T follicular helper cell (primary cell): ENCODE measurements around the gene TENM4.

Experiments used
- DNase-seq: peaks from one replicate; pipeline ENCODE4 v3.0.0-alpha.2; 2020; ENCODE audit warnings: low read depth

The TENM4 gene

DNA sequence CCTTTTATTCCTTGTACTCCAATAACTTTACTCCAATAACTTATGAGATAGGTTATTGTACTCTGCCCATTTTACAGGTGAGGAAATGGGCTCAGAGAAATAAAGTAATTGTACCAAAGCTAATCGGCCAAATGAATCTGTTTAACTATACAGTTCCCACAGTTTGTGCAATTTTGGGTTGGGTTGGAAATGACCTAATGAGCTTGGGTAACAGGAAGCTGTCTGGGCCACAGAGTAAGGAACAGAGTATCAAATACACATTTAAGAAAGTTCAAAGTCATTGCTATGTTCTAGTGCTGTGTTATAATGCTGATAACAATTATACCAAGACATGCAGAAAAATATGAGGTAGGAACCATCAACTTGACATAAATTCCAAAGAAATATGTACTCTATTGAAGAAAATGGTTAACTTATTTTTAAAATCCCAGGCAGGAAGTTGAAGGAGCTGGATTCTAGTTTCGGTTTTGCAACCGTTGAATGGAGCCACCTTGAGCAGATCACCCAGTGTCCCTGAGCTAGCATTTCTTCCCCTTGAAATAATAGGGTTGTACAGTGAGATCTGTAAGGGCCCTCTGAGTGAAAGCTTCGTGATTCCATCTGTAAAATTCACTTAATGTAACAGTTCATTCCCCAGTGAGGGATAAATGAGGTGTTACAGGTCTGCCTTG lies 505.3 kb downstream of the TENM4 start:
- DNase-seq: no peak

GRCh38 chr11:78933350-78933749 lies 507.5 kb downstream of the TENM4 start:
- no peak for DNase-seq

- no peak for DNase-seq
Measured at GRCh38 chr11:78932757-78933156, 508.1 kb downstream of the TENM4 start.

DNA sequence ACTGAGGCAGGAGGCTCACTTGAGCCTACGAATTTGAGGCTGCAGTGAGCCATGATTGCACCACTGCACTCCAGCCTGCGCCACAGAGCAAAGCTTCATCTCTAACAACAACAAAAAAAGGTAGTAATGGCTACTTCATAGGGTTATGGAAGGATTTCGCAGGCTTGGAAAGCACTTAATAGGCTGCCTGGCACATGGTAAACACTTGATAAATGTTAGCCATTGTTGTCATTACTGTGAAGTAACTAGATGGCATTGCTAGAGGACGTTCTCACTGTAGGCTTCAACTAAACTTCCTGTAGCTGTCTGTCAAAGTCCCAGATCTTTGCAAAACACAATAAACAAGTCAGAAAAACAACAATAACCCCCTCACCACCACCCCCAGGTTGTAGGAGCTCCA lies 508.9 kb downstream of the TENM4 start:
- DNase-seq: no peak

DNA sequence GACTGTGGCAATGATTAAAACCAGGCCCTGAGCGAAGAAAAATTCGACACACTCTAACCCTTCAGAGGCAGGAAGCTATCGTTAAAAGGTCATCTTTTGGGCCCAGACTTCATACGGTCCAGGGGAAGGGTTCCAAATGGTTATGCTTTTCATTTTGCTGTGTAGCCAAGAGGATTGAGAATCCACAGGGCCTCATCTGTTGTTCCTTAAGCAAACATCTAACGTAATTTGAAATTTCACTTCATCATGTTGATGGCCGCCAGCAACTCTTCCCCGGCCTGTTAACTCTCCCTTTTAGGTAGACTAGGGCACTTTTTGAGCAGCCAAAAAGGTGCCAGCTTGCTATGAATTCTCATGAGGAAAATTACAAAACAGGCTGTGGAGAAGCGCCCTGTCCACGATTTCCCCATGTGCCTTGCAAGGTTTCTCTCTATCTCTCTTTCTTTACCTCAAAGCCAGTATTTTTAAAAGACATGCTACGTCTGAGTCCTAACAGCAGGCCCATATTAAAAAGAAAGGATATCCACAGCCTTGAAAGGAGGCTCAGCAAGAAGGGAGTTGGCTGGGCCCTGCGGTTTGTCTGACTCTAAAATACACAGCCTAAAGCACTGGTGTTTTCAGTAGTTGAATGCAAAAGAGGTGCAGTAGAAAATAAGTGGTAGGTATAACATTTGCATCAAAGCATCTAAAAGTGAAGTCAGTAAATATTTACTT lies 509.9 kb downstream of the TENM4 start:
- DNase-seq: no peak

- no peak for DNase-seq
Measured at GRCh38 chr11:78929906-78930220, 511.0 kb downstream of the TENM4 start.

DNA sequence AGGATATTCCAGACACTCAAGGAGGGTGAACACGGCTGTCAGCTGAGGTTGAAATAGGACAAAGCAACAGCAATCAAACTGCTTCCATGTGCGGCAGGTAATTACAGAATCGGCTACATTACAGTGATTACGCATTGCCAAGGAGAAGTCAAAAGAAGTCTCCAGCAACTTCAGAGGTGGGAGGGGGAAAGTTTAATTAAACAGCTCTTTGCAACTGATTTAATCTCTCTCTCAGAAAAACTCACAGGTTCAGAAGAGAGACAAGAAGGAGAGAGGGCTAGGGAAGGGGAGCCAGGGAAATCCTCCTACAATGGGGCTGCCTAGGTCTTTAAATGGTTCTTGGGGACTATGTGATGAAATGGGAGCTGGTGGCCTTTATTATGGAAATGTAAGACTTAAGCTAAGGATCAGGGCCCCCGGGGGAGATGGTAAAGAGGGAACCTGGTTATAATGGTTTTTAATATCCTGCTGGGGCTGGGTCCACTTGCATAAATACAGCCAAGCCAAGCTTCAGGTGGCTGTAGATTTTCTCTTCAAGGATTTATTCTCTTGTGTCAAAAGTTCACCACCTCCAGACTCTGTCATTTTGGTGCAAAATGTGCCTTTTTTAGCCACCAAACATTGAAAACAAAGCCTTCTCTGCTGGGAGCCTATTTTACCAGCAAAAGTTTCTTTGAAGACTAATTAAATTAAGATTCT lies 511.5 kb downstream of the TENM4 start:
- DNase-seq: no peak

DNA sequence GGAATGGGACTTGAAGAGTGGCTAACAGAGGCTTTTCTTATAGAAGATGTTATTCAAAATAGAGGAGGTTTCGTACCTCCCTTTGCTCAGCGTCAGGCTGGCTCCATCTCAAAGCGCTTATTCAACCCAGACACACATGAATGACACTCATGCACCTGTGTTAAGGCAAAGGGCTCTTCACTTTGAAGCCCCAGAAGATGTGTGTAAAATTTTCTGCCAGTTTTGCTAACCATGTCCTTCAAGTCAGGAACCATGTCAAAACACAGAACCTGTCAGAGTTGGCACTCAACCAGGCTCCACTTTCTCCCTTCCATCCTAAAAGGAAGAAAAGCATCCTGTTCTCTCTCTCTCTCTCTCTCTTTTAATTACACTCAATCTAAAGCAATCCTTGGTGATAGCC lies 513.3 kb downstream of the TENM4 start:
- DNase-seq: no peak

- DNase-seq: no peak
Measured at GRCh38 chr11:78926633-78927338, 514.0 kb downstream of the TENM4 start.

DNA sequence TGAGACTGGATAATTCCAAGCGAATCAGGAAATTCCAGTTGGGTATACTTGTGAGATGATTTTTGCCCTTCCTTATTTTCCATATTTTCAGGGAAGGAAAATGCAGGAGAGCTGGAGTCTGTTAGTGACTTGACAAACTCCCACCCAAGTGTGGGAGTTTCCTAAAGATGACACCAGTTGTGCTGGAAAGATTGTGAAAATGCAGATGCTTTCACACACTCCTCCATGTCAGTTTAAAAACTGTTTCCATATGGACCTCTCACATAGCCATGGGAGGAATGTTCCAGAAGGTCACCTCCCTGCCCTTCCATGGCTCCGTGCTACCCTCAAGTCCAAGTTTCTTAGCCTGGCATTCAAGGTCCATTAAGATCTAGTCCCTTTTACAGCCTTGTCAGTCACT lies 515.4 kb downstream of the TENM4 start:
- no peak for DNase-seq

- no peak for DNase-seq
Measured at GRCh38 chr11:78922859-78923625, 517.8 kb downstream of the TENM4 start.

GRCh38 chr11:78921509-78921908 lies 519.3 kb downstream of the TENM4 start:
- no peak for DNase-seq

- DNase-seq: no peak
Measured at GRCh38 chr11:78920329-78920728, 520.5 kb downstream of the TENM4 start.

GRCh38 chr11:78916759-78917158 lies 524.1 kb downstream of the TENM4 start:
- DNase-seq: no peak

DNA sequence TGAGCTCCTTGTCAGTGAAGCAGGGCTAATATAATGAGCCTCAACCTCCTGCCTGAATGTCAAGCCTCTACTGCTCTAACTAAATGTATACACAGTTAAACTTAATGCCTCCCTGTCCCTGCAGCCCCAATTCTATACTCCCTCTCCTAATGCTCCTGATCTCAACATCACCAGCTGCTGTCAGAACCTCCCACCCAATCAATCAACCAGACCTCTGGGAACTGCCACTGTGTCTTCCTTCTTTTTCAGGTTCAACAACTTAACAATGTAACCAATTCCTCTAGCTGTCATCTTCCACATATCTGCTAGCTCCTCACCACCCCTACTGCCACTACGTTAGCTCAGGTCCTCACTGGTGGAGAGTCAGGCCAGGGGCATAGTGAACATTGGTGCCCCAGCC lies 526.3 kb downstream of the TENM4 start:
- DNase-seq: no peak

DNA sequence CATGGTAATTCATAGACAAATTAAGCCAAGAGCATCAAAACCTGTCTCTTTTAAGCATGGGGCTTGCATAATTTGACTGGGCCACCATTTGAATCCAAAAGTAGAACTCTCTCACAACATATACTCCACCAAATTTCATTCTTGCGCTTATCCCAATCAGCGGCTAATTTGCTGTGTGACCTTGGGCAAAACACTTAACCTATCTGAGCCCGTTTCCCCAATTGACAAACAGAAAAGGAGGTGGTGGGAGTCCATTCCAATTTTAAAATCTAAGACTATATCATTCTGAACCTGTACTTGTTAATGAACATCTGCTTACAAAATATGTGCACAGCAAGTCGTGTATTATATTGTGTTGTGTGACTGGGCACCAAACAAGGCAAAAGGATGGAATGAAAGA lies 528.1 kb downstream of the TENM4 start:
- DNase-seq: no peak

DNA sequence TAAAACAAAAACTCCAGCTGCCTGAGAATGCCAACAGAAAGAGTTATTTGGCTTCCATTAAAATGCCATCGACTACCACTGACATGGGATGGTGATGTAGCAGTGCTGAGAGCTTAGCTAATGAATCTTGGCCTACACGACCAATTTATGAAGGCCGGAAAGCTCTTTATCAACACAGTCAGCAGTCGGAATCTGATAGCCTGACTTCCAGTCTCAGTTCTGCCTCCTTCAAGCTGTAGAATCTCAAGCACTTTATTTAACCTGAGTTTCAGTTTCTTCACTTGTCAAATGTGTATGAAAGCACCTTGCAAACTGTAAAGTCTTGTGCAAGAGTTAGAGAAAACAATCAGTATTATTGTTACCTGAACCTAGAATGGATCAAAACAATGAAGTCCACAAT lies 530.5 kb downstream of the TENM4 start:
- no peak for DNase-seq

GRCh38 chr11:78909386-78909785 lies 531.4 kb downstream of the TENM4 start:
- DNase-seq: no peak

GRCh38 chr11:78907636-78908035 lies 533.2 kb downstream of the TENM4 start:
- DNase-seq: no peak

DNA sequence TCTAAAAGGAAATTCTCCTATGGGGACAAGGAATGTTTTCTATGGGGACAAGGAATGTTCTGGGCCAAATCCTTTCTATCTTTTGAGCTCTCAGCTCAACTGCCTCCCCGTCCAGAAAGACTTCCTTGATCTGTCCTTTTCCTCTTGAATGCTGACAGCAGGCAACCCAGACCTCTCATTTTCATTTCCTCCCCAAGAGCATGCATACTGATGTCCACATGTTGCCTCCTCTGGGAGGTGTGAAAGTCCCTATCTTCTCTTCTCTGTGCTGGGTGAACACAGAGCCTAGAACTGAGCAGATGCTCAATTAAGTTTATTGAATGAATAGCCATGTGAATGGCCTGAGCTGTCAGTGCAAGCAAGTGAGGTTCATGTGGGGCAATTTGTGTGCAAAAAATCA lies 534.3 kb downstream of the TENM4 start:
- no peak for DNase-seq

DNA sequence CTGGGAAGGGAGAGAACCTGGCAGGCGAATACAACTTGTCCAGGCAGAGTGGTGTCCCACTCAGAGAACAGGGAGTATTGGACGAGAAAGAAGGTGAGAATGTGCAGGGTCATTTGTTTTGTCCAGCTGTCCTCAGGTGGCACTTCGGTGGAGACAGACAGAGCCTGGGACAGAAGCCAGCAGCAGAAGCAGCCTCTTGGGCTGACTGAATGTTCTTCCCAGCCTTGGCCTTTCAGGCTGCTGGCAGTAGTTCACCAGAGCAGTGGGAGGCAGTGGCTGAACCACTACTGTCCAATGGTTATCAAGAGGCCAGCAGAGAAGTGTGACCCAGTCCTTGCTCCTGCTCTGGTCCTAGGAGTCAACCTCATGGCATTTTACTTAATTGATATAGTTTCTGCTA lies 535.1 kb downstream of the TENM4 start:
- DNase-seq: no peak
